ENCODE measurements around the gene XNDC1N. TPM values are rescaled to one million over a fixed set of nuclear protein-coding genes. Genes with fewer than 3 reads are reported as not detected.

XNDC1N gene, protein sequence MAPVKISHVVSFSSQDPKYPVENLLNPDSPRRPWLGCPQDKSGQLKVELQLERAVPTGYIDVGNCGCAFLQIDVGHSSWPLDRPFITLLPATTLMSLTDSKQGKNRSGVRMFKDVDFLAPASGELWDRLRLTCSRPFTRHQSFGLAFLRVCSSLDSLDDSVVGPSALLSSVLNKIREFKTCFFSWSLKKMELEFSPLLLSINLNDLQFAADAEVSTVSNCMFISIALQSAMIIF
- 1.4 and 5.3 TPM in 2 replicates for total RNA-seq (2014; rRNA removed; shearing (Covaris generic))

DNA sequence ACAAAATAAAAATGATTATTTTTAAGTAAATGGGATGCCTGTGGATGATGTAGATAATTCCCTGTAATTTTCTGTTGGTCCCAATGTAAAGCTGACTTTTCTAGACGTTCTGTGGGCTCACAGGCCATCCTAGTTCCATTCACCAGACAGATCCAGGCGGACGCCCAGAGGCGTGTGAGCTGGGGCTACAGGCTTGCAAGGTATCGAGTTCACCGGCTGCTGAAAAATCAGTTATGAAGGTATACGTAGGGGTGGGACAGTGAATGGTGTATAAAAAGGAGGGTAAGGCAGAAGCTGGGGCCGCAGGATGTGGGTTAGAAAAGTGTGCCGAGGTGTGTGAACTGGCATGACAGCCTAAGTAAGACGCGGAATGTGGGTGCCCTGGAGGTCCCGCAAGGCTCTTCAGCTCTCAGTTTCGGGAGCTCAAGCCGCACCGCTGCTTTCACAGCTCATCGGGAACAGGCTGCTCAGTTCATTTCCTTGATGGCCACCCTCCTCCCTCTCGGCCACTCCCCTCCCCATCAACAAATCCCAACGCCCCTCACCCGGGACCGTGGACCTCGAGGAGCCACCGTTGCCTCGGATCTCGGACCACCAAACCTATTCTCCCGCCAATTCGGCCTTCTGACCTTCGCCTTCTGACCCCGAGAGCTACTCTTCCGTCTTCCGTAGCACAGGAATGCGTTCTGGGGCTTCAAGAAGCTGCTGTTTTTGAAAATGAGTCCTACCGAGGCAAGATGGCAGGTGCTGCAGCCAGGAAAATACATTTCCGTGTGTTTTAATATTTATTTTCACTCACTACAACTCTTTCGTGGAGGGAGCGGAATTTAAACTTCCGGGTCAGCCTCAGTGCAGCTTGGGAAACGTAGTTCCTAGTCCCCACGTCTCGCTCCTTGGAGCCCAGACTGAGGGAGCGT lies at the start of gene XNDC1N:
Gene XNDC1N (minus strand): TSS at position 775 of the 917 bp plus-strand sequence. CDS start 5,241 bp downstream, outside the sequence.
- peak; percentile 86 for DNase-seq (ENCODE audit: low spot score)

DNA sequence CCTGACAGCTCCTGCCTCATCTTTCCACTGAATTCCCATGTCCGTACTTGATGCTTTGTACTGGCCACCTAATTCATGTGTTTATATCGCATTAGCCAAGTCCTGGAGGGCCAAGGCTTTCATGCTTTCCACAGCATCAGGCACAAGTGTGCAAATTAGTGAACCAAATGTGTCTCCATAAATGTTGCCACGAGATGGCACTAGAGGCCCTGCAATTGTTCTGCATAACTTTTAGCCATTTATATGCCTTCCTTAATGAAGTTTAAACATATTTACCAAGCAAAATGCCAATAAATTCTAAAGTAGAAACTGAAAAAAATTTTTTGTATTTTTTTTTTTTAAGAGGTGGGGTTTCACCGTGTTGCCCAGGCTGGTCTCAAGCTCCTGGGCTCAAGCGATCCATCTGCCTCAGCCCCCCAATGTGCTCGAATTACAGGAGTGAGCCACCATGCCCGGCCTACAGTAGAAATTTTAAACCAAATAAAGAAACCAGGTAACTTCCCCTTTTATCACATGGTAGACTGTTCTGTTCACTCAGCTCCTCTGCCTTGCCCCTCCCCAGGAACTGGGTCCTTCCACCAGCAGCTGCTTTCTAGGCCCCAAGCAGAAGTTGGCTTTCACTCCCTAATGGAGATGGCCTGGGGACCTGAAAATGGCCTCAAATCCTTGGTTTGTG lies 49.5 kb upstream of the XNDC1N start:
- peak; percentile 50 for DNase-seq (ENCODE audit: low spot score)

DNA sequence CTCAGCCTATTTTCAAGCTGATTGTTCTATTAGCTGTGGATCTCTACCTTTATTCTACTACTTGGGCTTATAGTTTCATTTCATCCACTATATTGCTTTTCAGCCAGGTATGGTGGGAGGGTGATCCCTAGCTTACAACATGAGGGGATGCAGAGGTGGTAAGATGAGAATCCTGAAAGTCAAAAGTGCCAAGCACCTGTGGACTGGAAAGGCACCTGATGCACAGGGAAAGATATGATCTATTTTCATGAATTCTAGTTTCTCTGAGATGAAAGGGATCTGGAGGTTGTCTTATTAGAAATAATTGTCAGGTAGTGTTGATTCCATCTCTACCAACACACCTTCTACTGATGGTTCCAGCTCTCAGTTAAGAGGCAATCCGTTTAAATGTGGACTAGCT lies 48.7 kb upstream of the XNDC1N start:
- DNase-seq (ENCODE audit: low spot score) = no peak

DNA sequence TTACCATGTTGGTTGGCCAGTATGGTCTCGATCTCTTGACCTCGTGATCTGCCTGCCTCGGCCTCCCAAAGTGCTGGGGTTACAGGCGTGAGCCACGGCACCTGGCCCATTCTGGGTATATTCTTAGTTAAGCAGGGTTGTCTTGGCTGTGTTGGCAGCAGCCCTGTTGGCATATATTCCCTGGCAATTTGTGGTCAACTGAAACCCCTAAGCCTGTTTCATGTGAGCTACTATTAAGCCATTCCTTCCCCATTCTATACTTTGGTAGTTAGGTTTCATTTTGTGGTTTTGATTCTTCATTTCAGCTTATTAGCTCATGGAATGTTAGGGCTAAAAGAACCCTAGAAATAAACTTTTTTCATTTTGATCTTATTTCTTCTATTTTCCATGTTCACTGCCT lies 48.2 kb upstream of the XNDC1N start:
- no peak for DNase-seq (ENCODE audit: low spot score)

DNA sequence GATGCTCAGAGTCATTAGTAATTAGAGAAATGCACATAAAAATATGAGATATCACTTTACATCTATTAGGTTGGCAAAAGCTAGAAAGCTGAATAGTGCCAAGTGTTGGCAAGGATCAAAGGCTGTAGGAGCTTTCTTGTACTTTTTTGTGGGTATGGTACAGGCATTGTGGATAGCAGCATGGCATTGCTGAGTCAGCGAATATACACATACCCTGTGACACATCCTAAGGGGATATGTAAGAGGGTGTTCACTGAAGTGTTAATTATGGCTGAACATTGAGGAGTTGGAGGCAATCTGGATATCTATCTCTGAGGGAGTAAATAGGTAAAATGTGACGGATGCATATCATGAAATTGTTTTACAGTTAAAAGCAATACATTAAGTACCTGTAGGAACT lies 43.3 kb upstream of the XNDC1N start:
- DNase-seq (ENCODE audit: low spot score) = no peak

DNA sequence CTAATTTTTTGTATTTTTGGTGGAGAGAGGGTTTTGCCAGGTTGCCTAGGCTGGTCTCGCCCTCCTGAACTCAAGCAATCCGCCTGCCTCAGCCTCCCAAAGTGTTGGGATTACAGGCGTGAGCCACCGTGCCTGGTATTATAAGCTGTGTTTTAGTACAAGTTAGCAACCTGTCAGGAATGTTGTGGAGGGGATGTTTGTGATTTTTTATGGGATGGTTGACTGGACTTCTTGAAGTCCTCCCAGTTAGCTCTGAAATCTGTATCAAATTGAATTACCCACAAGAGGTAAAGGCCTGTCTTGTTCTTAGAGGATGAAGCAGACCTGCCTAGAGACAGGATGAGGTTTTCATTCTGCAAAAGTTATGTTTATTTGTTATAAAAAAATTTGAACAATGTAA lies 36.2 kb upstream of the XNDC1N start:
- DNase-seq (ENCODE audit: low spot score) = no peak

DNA sequence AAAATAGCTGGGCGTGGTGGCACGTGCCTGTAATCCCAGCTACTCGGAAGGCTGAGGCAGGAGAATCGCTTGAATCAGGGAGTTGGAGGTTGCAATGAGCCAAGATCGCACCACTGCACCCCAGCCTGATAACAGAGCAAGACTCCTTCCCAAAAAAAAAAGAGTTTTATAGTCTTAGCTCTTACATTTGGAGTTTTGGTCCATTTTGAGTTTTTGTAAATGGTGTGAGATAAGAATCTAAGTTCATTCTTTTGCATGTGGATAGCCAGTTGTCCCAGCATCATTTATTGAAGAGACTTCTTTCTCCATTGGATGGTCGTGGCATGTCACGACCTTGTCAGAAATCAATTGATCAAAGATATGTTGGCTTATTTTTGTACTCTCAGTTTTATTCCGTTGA lies 35.1 kb upstream of the XNDC1N start:
- no peak for DNase-seq (ENCODE audit: low spot score)

DNA sequence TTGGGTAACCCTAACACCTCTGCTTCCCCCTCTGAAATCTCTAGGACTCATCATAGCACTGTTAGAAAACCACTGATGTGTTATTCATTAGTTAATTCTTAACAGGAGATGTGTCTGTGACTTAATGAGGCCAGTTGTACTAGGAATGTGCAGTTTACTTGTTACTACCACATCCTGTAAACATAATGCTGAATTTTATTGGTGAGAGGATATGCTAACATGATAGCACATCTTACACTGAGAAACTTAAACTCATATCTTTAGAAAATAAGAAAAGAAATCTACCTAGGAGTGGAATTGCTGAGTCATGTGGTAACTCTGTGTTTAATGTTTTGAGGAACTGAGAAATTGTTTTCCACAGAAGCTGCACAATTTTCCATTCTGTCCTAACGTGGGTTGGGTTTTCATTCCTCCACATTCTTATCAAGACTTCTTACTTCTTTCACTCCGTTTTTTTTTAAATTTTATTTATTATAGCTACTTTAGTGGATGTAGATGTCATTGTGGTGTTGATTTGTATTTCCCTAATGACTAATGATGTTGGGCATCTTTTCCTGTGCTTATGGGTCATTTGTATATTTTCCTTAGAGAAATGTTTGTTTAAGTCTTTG lies 34.1 kb upstream of the XNDC1N start:
- DNase-seq (ENCODE audit: low spot score) = peak; percentile 56

DNA sequence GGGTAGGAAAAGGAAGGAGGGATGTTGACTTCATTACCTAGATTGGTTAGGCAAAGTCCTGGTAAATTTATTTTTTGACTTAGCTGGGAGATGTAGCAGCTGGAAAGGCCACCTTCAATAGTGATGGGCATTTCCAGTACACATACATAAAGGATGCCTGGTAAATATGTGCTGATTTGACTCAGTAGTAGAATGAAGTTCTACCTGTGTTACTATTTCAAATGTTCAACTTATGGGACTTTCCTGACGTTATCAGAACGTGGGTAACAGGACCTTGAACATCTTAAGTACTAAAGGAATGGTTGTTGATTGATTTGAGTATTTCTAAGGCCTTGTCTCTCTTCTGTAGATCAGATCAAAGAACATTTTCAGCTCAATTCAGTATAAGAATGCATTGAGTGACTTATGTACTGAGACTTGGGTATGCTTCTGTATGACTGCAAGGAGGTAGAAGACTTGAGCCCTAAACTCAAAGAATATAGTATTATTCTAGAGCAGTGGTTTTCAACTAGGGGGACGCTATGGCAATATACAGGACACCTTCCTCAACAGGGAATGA lies 27.6 kb upstream of the XNDC1N start:
- no peak for DNase-seq (ENCODE audit: low spot score)

DNA sequence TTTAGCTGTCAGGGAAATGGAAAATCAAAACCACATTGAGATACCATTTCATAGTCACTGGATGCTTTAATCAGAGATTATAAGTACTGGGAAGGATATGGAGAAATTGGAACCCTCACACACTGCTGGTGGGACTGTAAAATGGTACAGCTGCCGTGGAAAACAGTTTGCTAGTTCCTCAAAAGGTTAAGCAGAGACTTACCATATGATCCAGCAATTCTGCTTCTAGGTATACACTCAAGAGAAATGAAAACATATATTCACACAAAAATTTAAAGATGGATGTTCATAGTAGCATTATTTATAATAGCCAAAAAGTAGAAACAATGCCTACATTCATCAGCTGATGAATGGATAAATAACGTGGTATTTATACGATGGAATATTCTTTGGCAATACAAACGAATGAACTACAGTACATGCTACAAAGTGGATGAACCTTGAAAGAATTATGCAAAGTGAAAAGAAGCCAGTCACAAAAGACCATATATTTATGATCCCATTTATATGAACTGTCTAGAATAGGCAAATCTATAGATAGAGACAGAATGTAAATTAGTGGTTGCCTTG lies 23.4 kb upstream of the XNDC1N start:
- DNase-seq (ENCODE audit: low spot score) = no peak

DNA sequence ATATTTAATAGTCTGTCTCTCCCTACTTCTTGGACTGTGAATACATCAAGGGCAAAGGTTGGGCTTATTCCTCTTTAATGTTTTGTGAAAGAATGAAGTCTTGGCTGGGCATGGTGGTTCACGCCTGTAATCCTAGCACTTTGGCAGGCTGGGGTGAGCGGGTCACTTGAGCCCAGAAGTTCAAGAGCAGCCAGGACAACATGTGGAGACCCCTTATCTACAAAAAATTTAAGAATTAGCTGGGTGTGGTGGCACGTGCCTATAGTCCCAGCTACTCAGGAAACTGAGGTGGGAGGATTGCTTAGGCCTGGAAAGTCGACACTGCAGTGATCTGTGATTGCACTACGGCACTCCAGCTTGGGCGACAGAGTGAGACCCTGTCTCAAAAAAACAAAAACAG lies 20.6 kb upstream of the XNDC1N start:
- DNase-seq (ENCODE audit: low spot score) = no peak

DNA sequence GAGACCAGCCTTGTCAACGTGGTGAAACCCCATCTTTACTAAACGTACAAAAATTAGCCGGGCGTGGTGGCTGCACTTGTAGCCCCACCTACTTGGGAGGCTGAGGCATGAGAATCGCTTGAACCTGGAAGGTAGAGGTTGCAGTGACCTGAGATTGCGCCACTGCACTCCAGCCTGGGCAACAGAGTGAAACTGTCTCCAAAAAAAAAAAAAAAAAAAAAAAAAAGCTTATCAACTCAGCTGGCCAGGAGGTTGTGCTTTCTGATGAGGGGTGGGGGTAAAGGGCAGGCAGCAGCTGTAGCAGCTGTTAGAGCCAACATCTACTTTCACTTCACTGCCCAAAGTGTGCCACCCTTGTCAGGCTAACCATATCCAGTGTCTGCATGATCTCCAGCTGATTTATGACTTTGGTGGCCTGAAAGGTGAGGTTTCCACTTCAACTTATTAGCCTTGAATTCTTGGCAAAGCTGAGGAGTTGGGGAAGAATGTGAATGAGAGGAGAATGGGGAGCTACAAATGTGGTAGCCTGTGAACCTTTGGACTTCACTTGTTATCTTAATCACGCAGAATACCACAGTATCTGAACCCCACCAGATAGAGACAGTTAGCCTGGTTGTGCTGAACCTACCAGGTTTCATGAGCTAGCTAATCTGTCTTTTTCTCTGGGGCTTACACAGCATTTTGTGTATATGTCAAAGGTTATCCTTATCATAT lies 20.1 kb upstream of the XNDC1N start:
- peak; percentile 94 for DNase-seq (ENCODE audit: low spot score)

DNA sequence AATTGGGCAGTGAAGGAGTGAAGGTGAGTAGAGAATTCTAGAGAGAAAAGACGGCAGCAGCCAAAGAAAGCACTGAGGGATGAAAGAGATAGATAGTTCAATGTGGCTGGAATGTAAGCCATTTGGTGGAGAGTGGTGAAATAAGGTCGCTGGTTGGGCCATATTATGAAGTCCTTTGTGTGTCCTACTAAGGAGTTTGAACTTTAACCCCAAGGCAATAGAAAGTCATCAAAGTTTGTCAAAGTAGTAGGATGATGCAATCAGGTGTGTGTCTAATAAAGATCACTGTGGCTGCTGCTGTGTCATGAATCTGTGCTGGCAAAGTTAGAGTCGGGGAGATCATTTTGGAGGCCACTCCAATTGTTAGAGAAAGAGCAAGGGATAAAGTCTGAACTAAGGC lies 19.1 kb upstream of the XNDC1N start:
- DNase-seq (ENCODE audit: low spot score) = peak; percentile 18

DNA sequence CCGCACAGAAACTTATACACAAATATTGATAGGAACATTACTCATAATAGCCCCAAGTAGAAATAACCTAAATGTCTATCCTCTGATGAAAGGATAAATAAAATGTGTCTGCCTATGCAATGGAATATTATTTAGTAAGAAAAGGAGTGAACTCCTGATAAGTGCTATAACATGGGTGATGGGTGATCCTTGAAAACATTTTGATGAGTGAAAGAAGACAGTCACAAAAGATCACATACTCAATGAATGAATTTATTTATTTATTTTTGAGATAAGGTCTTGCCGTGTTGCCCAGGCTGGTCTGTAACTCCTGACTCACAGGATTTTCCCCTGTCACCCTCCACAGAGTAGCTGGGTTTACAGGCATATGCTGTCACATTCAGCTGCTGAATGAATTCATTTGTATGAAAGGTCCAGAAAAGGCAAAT lies 17.8 kb upstream of the XNDC1N start:
- DNase-seq (ENCODE audit: low spot score) = peak; percentile 78

DNA sequence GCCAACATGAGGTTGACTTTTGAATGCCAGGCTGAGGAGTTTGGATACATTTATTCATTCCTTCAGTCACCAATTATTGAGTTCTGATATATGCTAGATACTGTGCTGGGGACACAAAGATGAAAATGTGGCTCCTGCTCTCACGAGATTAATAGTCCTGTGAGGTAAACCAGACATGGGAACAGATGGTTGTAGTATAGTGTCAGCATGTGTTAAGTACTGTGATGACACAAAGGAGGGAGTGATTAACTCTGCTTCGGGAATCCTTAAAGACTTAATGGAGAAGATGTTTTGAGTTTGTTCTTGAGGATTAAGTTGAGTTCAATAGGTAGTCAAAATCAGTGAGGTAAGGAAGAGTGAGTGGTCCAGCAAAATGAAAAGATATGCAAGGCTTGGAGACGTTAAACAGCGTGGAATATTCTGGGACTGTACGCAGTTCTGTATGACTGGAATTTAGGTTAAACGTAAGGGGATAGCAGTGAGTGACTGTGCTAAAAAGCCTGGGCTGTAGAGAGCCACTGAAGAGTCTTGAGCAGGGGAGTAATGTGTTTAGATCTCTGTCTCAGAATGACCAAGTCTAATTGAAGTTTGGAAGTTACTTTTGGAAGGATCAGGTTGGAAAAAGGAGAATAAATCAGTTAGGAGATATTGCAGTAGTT lies 12.3 kb upstream of the XNDC1N start:
- no peak for DNase-seq (ENCODE audit: low spot score)

DNA sequence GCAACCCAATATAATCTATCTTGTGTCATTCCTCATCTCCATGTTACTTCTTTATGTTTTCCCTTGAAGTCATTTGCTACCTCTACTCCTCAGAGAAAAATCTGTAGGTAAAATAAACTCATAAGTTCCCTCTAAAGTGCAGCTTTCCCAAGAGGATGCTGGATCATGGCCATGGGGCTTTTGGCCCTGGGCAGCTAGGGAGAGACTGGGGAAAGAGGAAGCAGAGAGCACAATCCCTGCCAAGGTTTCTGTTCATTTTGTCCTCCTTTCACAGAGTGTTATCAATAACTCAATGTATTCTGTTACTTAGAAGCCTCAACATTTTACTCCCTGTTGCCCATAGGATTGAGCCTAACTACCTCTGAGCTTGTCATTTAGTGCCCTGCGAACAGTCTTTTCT lies 9.4 kb upstream of the XNDC1N start:
- no peak for DNase-seq (ENCODE audit: low spot score)

DNA sequence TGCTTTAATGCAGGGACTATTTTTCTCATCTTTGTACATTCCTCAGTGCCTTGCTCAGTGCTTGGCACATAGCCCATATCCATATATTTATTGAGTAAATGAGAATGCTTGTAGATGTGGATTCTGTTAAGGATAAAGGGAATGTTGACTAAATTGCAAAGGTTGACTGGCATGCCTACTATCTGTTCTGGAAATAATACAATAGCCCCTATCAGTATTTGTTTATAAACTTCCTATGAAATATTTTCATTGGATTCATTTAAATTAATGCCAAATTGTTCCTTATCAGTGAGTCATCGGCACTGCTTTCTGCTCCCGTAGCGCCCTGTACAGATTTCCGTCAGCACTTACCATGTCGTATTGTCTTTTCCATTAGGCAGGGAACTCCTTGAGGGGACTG lies 8.4 kb upstream of the XNDC1N start:
- DNase-seq (ENCODE audit: low spot score) = peak; percentile 89

DNA sequence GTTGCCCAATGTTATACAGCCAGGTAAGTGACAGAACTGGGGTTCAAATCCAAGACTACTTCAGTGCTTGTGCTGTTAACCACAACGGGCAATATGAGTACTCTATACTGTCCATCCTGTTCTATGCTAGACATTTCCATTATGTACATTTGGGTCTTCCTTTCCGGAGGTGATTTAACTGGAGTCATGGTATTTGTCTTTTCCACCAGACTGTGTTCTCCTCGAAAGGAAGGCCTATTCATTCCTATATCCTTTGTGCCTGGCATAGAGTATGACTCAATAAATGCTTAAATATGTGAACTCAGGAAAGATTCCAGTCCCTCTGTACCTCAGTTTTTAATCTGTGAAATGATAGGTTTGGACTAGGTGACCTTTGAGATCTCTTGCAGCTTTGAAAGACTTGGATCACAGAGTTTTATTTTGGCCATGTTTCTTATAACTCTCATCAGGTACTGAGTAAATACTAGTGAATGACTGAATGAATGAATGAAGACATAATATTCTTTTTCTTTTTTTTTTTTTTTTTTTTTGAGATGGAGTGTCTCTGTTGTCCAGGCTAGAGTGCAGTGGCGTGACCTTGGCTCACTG lies 7.0 kb upstream of the XNDC1N start:
- no peak for DNase-seq (ENCODE audit: low spot score)

DNA sequence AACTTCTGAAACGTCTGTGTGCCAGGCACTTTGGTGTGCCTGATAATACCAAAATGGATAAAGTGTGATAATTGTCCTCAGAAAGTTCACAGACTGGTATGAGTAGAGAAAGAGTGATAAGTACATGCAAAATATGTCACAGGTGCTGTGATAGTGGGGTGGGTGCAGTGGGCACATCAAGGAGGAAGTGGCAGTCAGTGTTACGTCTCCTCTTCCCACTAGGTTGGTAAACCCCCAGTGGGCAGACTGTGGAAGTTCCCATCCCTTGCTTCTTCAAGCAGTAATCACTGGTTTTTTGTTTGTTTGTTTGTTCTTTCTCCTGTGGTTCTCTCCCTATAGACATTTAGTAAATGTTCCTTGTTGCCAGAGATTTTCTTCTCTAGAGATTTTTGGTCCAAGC lies 5.8 kb upstream of the XNDC1N start:
- no peak for DNase-seq (ENCODE audit: low spot score)
